Neuronal stem cell (in vitro differentiated cells): ENCODE results near the gene SLC1A7.

ENCODE experiments used
- DNase-seq: peaks from one replicate; pipeline ENCODE4 v3.0.0-alpha.2; 2013; ENCODE audit warnings: low spot score
- H2AFZ ChIP-seq: one replicate; pipeline ENCODE4 v1.6.1; 2013; ENCODE audit warnings: mild to moderate bottlenecking, low read length, inconsistent platforms
- H2AK5ac ChIP-seq: 2 replicates; pipeline ENCODE4 v1.6.1; 2013; ENCODE audit warnings: low read depth, mild to moderate bottlenecking, inconsistent platforms, low read length, moderate library complexity, mixed read lengths
- H2BK120ac ChIP-seq: 2 replicates; pipeline ENCODE4 v1.6.1; 2013; ENCODE audit warnings: low read depth, mild to moderate bottlenecking, inconsistent platforms, low read length, moderate library complexity, mixed read lengths
- H2BK12ac ChIP-seq: one replicate; pipeline ENCODE4 v1.6.1; 2013; ENCODE audit warnings: low read length, inconsistent platforms
- H2BK15ac ChIP-seq: 2 replicates; pipeline ENCODE4 v1.6.1; 2013; ENCODE audit warnings: mild to moderate bottlenecking, low read length, inconsistent platforms, mixed read lengths
- H2BK5ac ChIP-seq: one replicate; pipeline ENCODE4 v1.6.1; 2013; ENCODE audit warnings: inconsistent platforms, mild to moderate bottlenecking, low read length, moderate library complexity
- H3K14ac ChIP-seq: one replicate; pipeline ENCODE4 v1.6.1; 2013; ENCODE audit warnings: low read length, inconsistent platforms
- H3K18ac ChIP-seq: 2 replicates; pipeline ENCODE4 v1.6.1; 2013; ENCODE audit warnings: low read length, inconsistent platforms
- H3K23ac ChIP-seq: 2 replicates; pipeline ENCODE4 v1.6.1; 2013; ENCODE audit warnings: low read depth, mild to moderate bottlenecking, mixed read lengths, low read length, inconsistent platforms; ENCODE audit not compliant: poor library complexity
- H3K27ac ChIP-seq: replicated peaks from 3 replicates; pipeline ENCODE4 v1.5.1; 2013; ENCODE audit warnings: low read length, inconsistent platforms
- H3K27me3 ChIP-seq, 3 experiments: 2 replicates each; pipeline ENCODE4 v1.6.1; 2013; ENCODE audit warnings: low read length in 3 of 3, mild to moderate bottlenecking in 2 of 3, inconsistent platforms in 1 of 3, low read depth in 1 of 3, mixed read lengths in 1 of 3, moderate library complexity in 1 of 3; ENCODE audit not compliant: control insufficient read depth in 3 of 3, insufficient read depth in 3 of 3
- H3K36me3 ChIP-seq, 2 donors: replicated peaks in 1 of 2; 2 replicates each; pipeline ENCODE4 v1.6.1; 2013; ENCODE audit warnings: low read length in 2 of 2; ENCODE audit not compliant: control insufficient read depth in 2 of 2, insufficient read depth in 2 of 2
- H3K4ac ChIP-seq: 2 replicates; pipeline ENCODE4 v1.6.1; 2013; ENCODE audit warnings: inconsistent platforms, mild to moderate bottlenecking, low read length, moderate library complexity
- H3K4me1 ChIP-seq, 2 donors: 1 replicate in 1 of 2; 2 replicates in 1 of 2; pipeline ENCODE4 v1.6.1; 2013; ENCODE audit warnings: low read length in 2 of 2, low read depth in 1 of 2; ENCODE audit not compliant: control insufficient read depth in 2 of 2, insufficient read depth in 1 of 2
- H3K4me2 ChIP-seq: one replicate; pipeline ENCODE4 v1.6.1; 2013; ENCODE audit warnings: mild to moderate bottlenecking, low read length, inconsistent platforms; ENCODE audit not compliant: insufficient read depth, poor library complexity, severe bottlenecking
- H3K4me3 ChIP-seq, 2 donors: 2 replicates each; pipeline ENCODE4 v1.5.1; 2013; ENCODE audit warnings: low read length in 2 of 2, mild to moderate bottlenecking in 2 of 2, inconsistent platforms in 1 of 2, moderate library complexity in 1 of 2
- H3K79me1 ChIP-seq: one replicate; pipeline ENCODE4 v1.6.1; 2013; ENCODE audit warnings: low read depth, mild to moderate bottlenecking, inconsistent platforms, low read length, moderate library complexity
- H3K9ac ChIP-seq: one replicate; pipeline ENCODE4 v1.6.1; 2013; ENCODE audit warnings: mild to moderate bottlenecking, low read depth, low read length, inconsistent platforms; ENCODE audit not compliant: poor library complexity
- H3K9me3 ChIP-seq, 2 donors: replicated peaks in 1 of 2; 2 replicates each; pipeline versions ENCODE3 to v1.6.1; 2013; ENCODE audit warnings: low read length in 2 of 2, mild to moderate bottlenecking in 2 of 2, inconsistent platforms in 1 of 2, low read depth in 1 of 2, mixed read lengths in 1 of 2, moderate library complexity in 1 of 2; ENCODE audit not compliant: control insufficient read depth in 2 of 2, insufficient read depth in 1 of 2
- H4K8ac ChIP-seq: one replicate; pipeline ENCODE4 v1.6.1; 2013; ENCODE audit warnings: low read depth, mild to moderate bottlenecking, inconsistent platforms, low read length, moderate library complexity
- H4K91ac ChIP-seq: one replicate; pipeline ENCODE4 v1.6.1; 2013; ENCODE audit warnings: low read length, low read depth, mild to moderate bottlenecking, inconsistent platforms; ENCODE audit not compliant: poor library complexity
- WGBS, 2 donors: extraction: QIAGEN DNeasy Blood & Tissue Kit; methylation state at CpG; one replicate each; pipeline ENCODE4 v1.1.7; 2013; ENCODE audit warnings: missing lambda C conversion rate in 2 of 2, mixed read lengths in 1 of 2; ENCODE audit not compliant: insufficient read length in 2 of 2, insufficient replicate concordance in 1 of 2; ENCODE audit errors: extremely low coverage in 2 of 2; 5-methylcytosine and 5-hydroxymethylcytosine counted together

The SLC1A7 gene

GRCh38 chr1:53063744-53064515, 78.5 kb downstream of the SLC1A7 start:
- no CpG with 5 or more reads among the region's 9 CpGs for WGBS, 2 donors
- Histone ChIP-seq H3K4me2 (no peak overlapping the region), H3K9ac (no peak overlapping the region), H2BK15ac (no peak overlapping the region), H3K18ac (no peak overlapping the region), H2BK5ac (no peak overlapping the region), H3K27ac (no peak overlapping the region), H2AFZ (no peak overlapping the region), H4K91ac (no peak overlapping the region), H2BK120ac (no peak overlapping the region), H3K23ac (no peak overlapping the region), H2BK12ac (no peak overlapping the region), H3K4ac (no peak overlapping the region), H4K8ac (no peak overlapping the region), H3K4me3 (no peak overlapping the region), H3K14ac (no peak overlapping the region), H3K4me1 (peaks cover 4 to 7% of the 10 kb centered on the region in 2 donors), H3K9me3 (no peaks in the 10 kb centered on the region), H3K27me3 (peaks cover 10 to 81% (median 47%) of the 10 kb centered on the region in 3 experiments), H3K36me3 (no peaks in the 10 kb centered on the region), H3K79me1 (no peaks in the 10 kb centered on the region), H2AK5ac (peak overlapping the region; percentile 30)
- no peak for DNase-seq

DNA sequence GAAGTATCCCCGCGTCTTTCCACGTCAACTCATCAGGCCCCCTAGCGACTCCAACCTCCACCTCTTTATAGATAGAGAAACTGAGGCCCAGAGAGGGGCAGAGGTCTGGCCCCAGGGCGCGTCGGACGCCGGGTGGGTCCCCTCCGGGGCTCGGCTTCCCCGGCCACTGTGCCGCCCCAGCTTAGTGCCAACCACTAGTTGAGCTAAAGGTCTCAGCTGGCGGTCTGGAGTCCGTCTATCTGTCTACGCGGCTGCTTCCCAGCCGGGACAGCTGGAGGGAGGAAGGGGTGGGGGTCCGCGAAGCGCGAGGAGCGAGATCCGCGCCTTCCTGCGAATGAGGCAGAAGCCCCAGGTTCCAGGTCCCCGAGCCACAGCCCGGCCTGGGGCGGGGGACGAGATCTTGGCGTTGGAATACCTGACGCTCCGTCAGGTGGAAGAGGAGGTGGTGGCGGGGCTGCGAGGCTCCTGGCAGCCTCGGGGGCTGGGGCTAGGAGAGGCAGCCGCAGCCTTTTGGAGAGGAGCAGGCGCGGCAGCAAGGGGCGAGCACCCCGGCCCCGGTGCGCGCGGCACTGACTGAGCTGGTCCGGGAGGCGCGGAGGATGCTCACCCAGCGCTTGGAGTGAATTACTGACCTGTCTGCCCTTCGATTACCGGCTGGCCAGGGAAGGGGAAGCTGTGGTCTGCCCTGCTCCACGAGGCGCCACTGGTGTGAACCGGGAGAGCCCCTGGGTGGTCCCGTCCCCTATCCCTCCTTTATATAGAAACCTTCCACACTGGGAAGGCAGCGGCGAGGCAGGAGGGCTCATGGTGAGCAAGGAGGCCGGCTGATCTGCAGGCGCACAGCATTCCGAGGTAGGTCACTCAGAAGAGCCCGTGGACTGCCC, 79.5 kb downstream of the SLC1A7 start:
- peak overlapping the region; percentile 94 for H2AFZ ChIP-seq
- no peak for DNase-seq

GRCh38 chr1:53061859-53062707, 80.4 kb downstream of the SLC1A7 start, which contains the start of gene PODN:
Gene PODN (plus strand): TSS chr1:53062213. CDS start chr1:53069856, 7,643 bp downstream.
- no peak for DNase-seq
- H3K23ac ChIP-seq, result peak within 1 kb of the TSS; percentile 56
- no peak within 1 kb of the TSS for H3K14ac ChIP-seq
- H3K4me3 ChIP-seq, result peak within 1 kb of the TSS; percentile 46 to 78
- peak within 1 kb of the TSS; percentile 84 for H3K4me2 ChIP-seq
- peak within 1 kb of the TSS; percentile 94 for H2AFZ ChIP-seq
- no peak within 1 kb of the TSS for H4K8ac ChIP-seq
- no peaks in the 10 kb centered on the region for H3K36me3 ChIP-seq
- H3K79me1 ChIP-seq, result no peaks in the 10 kb centered on the region
- H4K91ac ChIP-seq, result no peak within 1 kb of the TSS
- H3K27me3 ChIP-seq, result peaks cover 10 to 80% (median 47%) of the 10 kb centered on the region in 3 experiments
- no peak within 1 kb of the TSS for H3K4ac ChIP-seq
- H2BK15ac ChIP-seq, result peak within 1 kb of the TSS; percentile 23
- H2AK5ac ChIP-seq, result no peak within 1 kb of the TSS
- H3K4me1 ChIP-seq, result peaks cover 4 to 7% of the 10 kb centered on the region in 2 donors
- H2BK12ac ChIP-seq, result no peak within 1 kb of the TSS
- peak within 1 kb of the TSS; percentile 68 for H2BK5ac ChIP-seq
- H3K18ac ChIP-seq, result peak within 1 kb of the TSS; percentile 84
- peak within 1 kb of the TSS; percentile 66 for H3K9ac ChIP-seq
- no peaks in the 10 kb centered on the region for H3K9me3 ChIP-seq
- no peak within 1 kb of the TSS for H3K27ac ChIP-seq
- H2BK120ac ChIP-seq, result no peak within 1 kb of the TSS
- WGBS, 2 donors, result no CpG with 5 or more reads among the region's 73 CpGs

More for the DNA sequence above, 79.5 kb downstream of the SLC1A7 start:
- Histone ChIP-seq H2AK5ac (no peak overlapping the region), H3K4me3 (peak overlapping the region; percentile 46 to 78), H3K18ac (peak overlapping the region; percentile 77), H2BK120ac (no peak overlapping the region), H3K4ac (no peak overlapping the region), H3K4me2 (peak overlapping the region; percentile 84), H3K27ac (no peak overlapping the region), H3K9me3 (no peaks in the 10 kb centered on the region), H3K36me3 (no peaks in the 10 kb centered on the region), H3K14ac (no peak overlapping the region), H2BK12ac (no peak overlapping the region), H3K9ac (no peak overlapping the region), H3K4me1 (peaks cover 4 to 7% of the 10 kb centered on the region in 2 donors), H4K91ac (no peak overlapping the region), H4K8ac (no peak overlapping the region), H3K27me3 (peaks cover 10 to 80% (median 47%) of the 10 kb centered on the region in 3 experiments), H2BK5ac (peak overlapping the region; percentile 68), H3K79me1 (no peaks in the 10 kb centered on the region), H2BK15ac (no peak overlapping the region), H3K23ac (no peak overlapping the region)
- no CpG with 5 or more reads among the region's 61 CpGs for WGBS, 2 donors
